WTC11 (cell line): ENCODE data around the gene MARF1. TPM values are rescaled to one million over a fixed set of nuclear protein-coding genes. Genes with fewer than 3 reads are reported as not detected.

Source experiments
- ATAC-seq: fragments of 200-7000 bp; cut with Tn5 transposase; 2 replicates; pipeline ENCODE4 v1.10.0; 2021; ENCODE audit warnings: mild to moderate bottlenecking, moderate library complexity
- CTCF ChIA-PET: fragments of 300-600 bp; sonication (Branson Sonifier 250); formaldehyde crosslinking; loops from one replicate; lab custom pipeline; 2021; ENCODE audit warnings: antibody characterized with exemption; lab: Charles Lee
- POLR2A ChIA-PET: fragments of 350-600 bp; sonication (Branson Sonifier 250); formaldehyde crosslinking; loops from one replicate; lab custom pipeline; 2021; ENCODE audit warnings: antibody characterized with exemption; lab: Charles Lee
- DNase-seq: peaks from one replicate; pipeline ENCODE4 v3.0.0; 2021; ENCODE audit warnings: low spot score
- H3K27ac Mint-ChIP-seq: 2 replicates; pipeline ENCODE4 v1.8.0; 2021; ENCODE audit warnings: mixed read lengths
- H3K27me3 Mint-ChIP-seq: 2 replicates; pipeline ENCODE4 v1.8.0; 2021; ENCODE audit warnings: low read depth, mild to moderate bottlenecking, moderate library complexity, mixed read lengths
- H3K36me3 Mint-ChIP-seq: 2 replicates; pipeline ENCODE4 v1.8.0; 2021; ENCODE audit warnings: mixed read lengths
- H3K4me1 Mint-ChIP-seq: 2 replicates; pipeline ENCODE4 v1.8.0; 2022; ENCODE audit warnings: mixed read lengths
- H3K4me3 Mint-ChIP-seq: 2 replicates; pipeline ENCODE4 v1.8.0; 2021; ENCODE audit warnings: mild to moderate bottlenecking, moderate library complexity, mixed read lengths
- H3K9me3 Mint-ChIP-seq: 2 replicates; pipeline ENCODE4 v1.8.0; 2021; ENCODE audit warnings: mixed read lengths
- ARID4B ChIP-seq: sonication (generic); formaldehyde crosslinking; IDR thresholded peaks from 2 replicates; pipeline ENCODE4 v1.8.0; 2023; ENCODE audit warnings: missing genetic modification reagents, mild to moderate bottlenecking, borderline replicate concordance
- CBFB ChIP-seq: sonication (generic); formaldehyde crosslinking; IDR thresholded peaks from 2 replicates; pipeline ENCODE4 v1.8.1; 2022; ENCODE audit warnings: mild to moderate bottlenecking, low read depth, missing genetic modification reagents
- CDX4 ChIP-seq: fragments of 250-450 bp; sonication (Bioruptor Pico); IDR thresholded peaks from 2 replicates; pipeline ENCODE4 v1.9.0; 2021; ENCODE audit warnings: moderate library complexity, mild to moderate bottlenecking, inconsistent platforms, borderline replicate concordance
- CREM ChIP-seq: sonication (generic); formaldehyde crosslinking; IDR thresholded peaks from 2 replicates; pipeline ENCODE4 v1.8.1; 2022; ENCODE audit warnings: mild to moderate bottlenecking, missing genetic modification reagents, moderate library complexity
- E2F5 ChIP-seq: sonication (generic); formaldehyde crosslinking; IDR thresholded peaks from 2 replicates; pipeline ENCODE4 v1.8.1; 2022; ENCODE audit warnings: mild to moderate bottlenecking, moderate library complexity, missing genetic modification reagents
- ERG ChIP-seq: fragments of 250-450 bp; sonication (Bioruptor Pico); IDR thresholded peaks from 2 replicates; pipeline ENCODE4 v1.8.0; 2021; ENCODE audit warnings: mild to moderate bottlenecking
- FOXJ3 ChIP-seq: sonication (generic); formaldehyde crosslinking; IDR thresholded peaks from 2 replicates; pipeline ENCODE4 v1.9.0; 2021; ENCODE audit warnings: missing genetic modification reagents, mild to moderate bottlenecking, borderline replicate concordance
- FOXK1 ChIP-seq: sonication (generic); formaldehyde crosslinking; IDR thresholded peaks from 2 replicates; pipeline ENCODE4 v1.8.0; 2022; ENCODE audit warnings: mild to moderate bottlenecking, moderate library complexity, missing genetic modification reagents
- HMGA2 ChIP-seq: fragments of 250-450 bp; sonication (Bioruptor Pico); IDR thresholded peaks from 2 replicates; pipeline ENCODE4 v1.4.0; 2021; ENCODE audit warnings: mild to moderate bottlenecking, moderate library complexity
- KAT7 ChIP-seq: sonication (generic); formaldehyde crosslinking; IDR thresholded peaks from 2 replicates; pipeline ENCODE4 v1.8.1; 2023; ENCODE audit warnings: missing genetic modification reagents, mild to moderate bottlenecking, borderline replicate concordance
- MLX ChIP-seq: sonication (generic); formaldehyde crosslinking; IDR thresholded peaks from 2 replicates; pipeline ENCODE4 v1.8.1; 2023; ENCODE audit warnings: mild to moderate bottlenecking, missing genetic modification reagents, moderate library complexity
- MYBL2 ChIP-seq: sonication (generic); formaldehyde crosslinking; IDR thresholded peaks from 2 replicates; pipeline ENCODE4 v1.8.1; 2023; ENCODE audit warnings: mild to moderate bottlenecking, moderate library complexity, missing genetic modification reagents
- NR3C1 ChIP-seq: sonication (generic); formaldehyde crosslinking; conservative IDR thresholded peaks from 2 replicates; pipeline ENCODE4 v1.8.1; 2023; ENCODE audit warnings: low read depth, mild to moderate bottlenecking, missing genetic modification reagents
- SOX15 ChIP-seq: fragments of 250-450 bp; sonication (Bioruptor Pico); IDR thresholded peaks from 2 replicates; pipeline ENCODE4 v1.9.0; 2021; ENCODE audit warnings: mild to moderate bottlenecking
- TCF7 ChIP-seq: sonication (generic); formaldehyde crosslinking; IDR thresholded peaks from 2 replicates; pipeline ENCODE4 v1.8.0; 2022; ENCODE audit warnings: mild to moderate bottlenecking, low read depth, missing genetic modification reagents, moderate library complexity
- TEAD1 ChIP-seq: sonication (generic); formaldehyde crosslinking; IDR thresholded peaks from 2 replicates; pipeline ENCODE4 v1.8.0; 2022; ENCODE audit warnings: mild to moderate bottlenecking, missing genetic modification reagents
- ZBTB21 ChIP-seq: sonication (generic); formaldehyde crosslinking; IDR thresholded peaks from 2 replicates; pipeline ENCODE4 v1.8.1; 2023; ENCODE audit warnings: mild to moderate bottlenecking, missing genetic modification reagents, borderline replicate concordance
- ZBTB43 ChIP-seq: sonication (generic); formaldehyde crosslinking; IDR thresholded peaks from 2 replicates; pipeline ENCODE4 v1.8.1; 2023; ENCODE audit warnings: mild to moderate bottlenecking, missing genetic modification reagents
- ZNF232 ChIP-seq: sonication (generic); formaldehyde crosslinking; IDR thresholded peaks from 2 replicates; pipeline ENCODE4 v1.8.0; 2022; ENCODE audit warnings: mild to moderate bottlenecking, missing genetic modification reagents
- ZNF425 ChIP-seq: fragments of 250-450 bp; sonication (Bioruptor Pico); conservative IDR thresholded peaks from 2 replicates; pipeline ENCODE4 v1.9.0; 2021; ENCODE audit warnings: mild to moderate bottlenecking
- ZSCAN18 ChIP-seq: fragments of 250-450 bp; sonication (Bioruptor Pico); IDR thresholded peaks from 2 replicates; pipeline ENCODE4 v2.1.2; 2022; ENCODE audit warnings: mild to moderate bottlenecking, moderate library complexity
- total RNA-seq: library from RNA; stranded (reverse); gene quantifications from 3 replicates; pipeline ENCODE4 v1.2.3, GENCODE V29; 2021

Gene MARF1
- total RNA-seq, 1 experiment from 2014 or later: 31.9 TPM

GRCh38 chr16:15617901-15618300, 25.1 kb downstream of the MARF1 start (continued):
- TF ChIP-seq TCF7 (CRISPR knock-in tag) (no peak), E2F5 (CRISPR knock-in tag) (no peak), NR3C1 (no peak), ZNF425 (CRISPR knock-in tag) (no peak), ZBTB21 (no peak), SOX15 (CRISPR knock-in tag) (no peak), ZNF232 (CRISPR knock-in tag) (no peak), CDX4 (CRISPR knock-in tag) (no peak), KAT7 (no peak), MYBL2 (CRISPR knock-in tag) (no peak)

- Mint-ChIP-seq H3K4me1 (no peaks in the 10 kb centered on the region), H3K9me3 (no peaks in the 10 kb centered on the region), H3K27me3 (no peaks in the 10 kb centered on the region), H3K27ac (no peak overlapping the region), H3K36me3 (peaks cover 64% of the 10 kb centered on the region), H3K4me3 (no peak overlapping the region)
- ChIA-PET POLR2A (no interaction called here), CTCF (no interaction called here)
- DNase-seq (no peak), ATAC-seq (no peak)
- TF ChIP-seq TCF7 (CRISPR knock-in tag) (no peak), ZBTB43 (CRISPR knock-in tag) (no peak), MLX (CRISPR knock-in tag) (no peak), ARID4B (no peak), FOXJ3 (CRISPR knock-in tag) (no peak), CREM (CRISPR knock-in tag) (no peak), ERG (CRISPR knock-in tag) (no peak), TEAD1 (CRISPR knock-in tag) (no peak), CBFB (CRISPR knock-in tag) (no peak), FOXK1 (CRISPR knock-in tag) (no peak), NR3C1 (no peak), HMGA2 (CRISPR knock-in tag) (no peak), ZSCAN18 (CRISPR knock-in tag) (no peak), MYBL2 (CRISPR knock-in tag) (no peak)
These were observed 26.3 kb downstream of the MARF1 start for GRCh38 chr16:15616475-15617165.
